GM19240 (cell line): ENCODE results near the gene RETSAT.
A peak's percentile ranks its signal among the peaks of the same experiment; 100 is the strongest.
"Not testable (repeated sequence)": the region's sequence is repeated elsewhere in the genome, so short reads cannot be mapped to it uniquely, and the experiment has no call there.

Source experiments
- DNase-seq: peaks from one replicate; pipeline ENCODE4 v3.0.0; 2011; ENCODE audit warnings: low spot score; ENCODE audit not compliant: insufficient read length

The RETSAT gene

DNA sequence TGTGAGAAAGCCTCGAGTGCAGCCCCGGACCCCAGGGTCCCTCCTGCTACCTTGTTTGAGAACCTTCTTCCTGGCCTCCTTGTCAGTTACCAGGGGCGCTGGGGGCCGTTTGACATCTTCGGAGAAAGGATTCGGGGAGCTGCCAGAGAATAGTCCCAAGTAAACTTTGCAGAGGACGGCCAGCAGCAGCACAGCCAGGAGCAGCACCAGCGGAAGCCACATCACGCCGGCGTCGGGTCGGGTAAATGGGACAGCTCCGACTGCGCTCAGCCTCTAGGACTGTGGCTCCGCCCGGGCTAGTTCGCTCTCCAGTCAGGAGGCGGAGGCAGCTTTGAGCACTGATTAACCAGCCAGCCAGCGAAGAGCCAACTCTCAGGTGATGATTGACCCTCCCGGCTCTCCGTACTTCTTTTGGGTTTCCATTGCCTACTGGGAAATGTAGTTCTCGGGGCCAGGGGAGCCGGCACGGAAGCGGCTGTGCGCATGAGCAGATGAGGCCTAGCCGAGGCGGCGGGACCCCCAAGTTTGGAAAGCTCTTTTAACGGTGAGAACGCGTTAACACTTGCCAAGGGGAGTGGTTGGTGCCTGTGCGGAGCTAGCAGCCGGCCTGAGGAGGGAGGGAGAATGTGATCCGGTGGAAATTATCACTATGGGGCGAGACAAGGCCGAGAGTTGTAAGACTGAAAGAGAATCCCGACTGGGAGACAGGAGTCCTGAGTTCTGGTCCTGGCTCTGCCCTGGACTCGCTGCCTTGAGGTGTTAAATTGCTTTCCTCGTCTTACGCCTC, at the start of gene RETSAT, which contains the start of gene ELMOD3:
TSS of gene RETSAT (minus strand) at position 243 of the 787 bp plus-strand sequence. CDS start at position 222, 21 bp downstream.
TSS of gene ELMOD3 (plus strand) at position 484 of the 787 bp plus-strand sequence. CDS start 2,430 bp downstream, outside the sequence.
- DNase-seq, result peak; percentile 99

DNA sequence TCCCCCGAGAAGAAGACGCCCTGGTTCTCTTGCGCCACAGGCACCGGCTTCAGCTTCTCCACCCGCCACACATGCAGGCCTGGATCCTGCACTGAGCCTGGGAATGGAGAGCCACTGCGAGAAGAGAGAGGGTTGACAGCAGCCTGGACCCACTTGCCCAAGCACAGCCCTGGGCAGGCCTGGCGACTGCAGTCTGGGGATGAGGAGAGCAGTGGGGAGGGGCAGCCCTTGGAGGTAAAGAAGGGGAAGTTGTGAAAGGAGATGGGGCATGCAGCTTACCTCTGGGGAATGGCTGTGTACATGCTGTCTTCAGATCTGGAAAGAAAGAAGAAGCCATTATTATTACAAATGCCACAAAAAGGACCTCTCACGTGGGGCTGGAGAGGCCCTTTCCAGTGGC, 47.5 kb upstream of the RETSAT start:
- DNase-seq, result no peak

DNA sequence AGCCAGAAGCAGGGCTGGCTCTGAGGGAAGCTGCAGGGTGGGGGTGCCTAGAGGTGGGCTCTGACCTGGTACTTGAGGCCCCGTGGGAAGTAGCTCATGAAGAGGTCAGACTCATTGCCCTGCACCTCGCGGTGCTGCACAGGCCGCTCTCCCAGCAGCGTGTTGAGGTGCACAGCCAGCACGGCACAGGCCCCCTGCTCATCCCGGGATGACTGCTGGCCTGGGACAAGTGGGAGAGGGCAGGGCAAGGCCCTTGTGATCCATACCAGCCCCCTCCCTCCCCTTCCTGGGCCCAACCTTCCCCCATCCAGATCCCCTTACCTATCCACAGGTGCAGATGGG, 47.1 kb upstream of the RETSAT start:
- DNase-seq, result no peak

GRCh38 chr2:85400541-85401463, 46.5 kb upstream of the RETSAT start:
- DNase-seq, result no peak

DNA sequence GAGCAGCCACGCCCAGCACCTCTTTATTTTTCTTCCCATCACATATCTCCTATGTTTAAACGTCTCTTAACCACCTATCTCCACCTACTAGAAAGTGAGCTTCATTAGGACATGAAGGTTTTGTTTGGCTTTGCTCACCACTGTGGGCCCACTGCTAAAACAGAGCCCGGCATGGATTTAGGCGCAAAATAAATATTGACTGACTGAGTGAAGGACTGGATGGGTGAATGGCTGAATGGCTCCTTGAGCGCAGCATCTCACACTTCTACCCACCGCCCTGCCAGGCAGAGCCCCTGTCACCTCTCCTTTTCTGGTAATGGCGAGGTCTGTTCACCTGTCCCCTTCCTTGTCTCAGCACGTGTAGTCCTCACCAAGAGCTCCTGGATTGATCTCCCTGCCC, 45.7 kb upstream of the RETSAT start:
- no peak for DNase-seq

- no peak for DNase-seq
Measured at GRCh38 chr2:85399183-85399455, 44.8 kb upstream of the RETSAT start.

DNA sequence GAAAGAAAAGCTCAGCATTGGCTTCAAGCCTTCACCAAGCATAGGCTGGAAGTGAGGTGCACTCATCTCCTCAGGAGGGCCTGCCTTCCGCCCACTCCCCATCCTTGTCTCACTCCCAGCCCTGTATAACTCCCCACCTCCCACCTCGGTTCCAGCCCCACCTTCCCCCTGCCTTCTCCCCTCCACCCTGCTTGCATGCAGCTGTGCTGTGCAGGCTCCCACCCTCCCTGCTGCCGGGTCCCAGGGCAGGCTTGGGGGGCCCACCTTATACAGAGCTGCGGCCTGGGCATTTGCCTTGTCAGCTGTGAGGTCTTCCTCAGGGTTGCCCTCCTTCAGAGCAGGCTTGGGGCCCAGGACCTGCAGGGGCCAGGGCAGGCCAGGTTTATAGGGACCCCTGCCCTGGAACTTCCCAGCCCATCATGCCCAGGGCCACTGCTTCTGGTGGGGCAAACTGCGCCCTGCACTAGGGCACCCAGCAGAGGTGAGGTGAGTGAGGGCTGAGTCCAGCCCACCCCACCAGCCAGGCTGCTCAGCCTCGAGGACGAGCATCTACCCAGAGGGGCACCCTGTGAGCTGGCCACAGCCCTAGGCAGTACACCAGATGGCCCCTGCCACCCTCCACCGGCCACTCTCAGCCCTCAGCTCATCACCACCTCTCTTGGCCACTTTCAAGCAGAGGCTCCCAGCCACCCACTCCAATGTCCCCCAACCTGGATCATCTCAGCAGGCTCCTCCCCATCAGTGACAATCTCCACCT, 44.3 kb upstream of the RETSAT start:
- DNase-seq, result no peak

DNA sequence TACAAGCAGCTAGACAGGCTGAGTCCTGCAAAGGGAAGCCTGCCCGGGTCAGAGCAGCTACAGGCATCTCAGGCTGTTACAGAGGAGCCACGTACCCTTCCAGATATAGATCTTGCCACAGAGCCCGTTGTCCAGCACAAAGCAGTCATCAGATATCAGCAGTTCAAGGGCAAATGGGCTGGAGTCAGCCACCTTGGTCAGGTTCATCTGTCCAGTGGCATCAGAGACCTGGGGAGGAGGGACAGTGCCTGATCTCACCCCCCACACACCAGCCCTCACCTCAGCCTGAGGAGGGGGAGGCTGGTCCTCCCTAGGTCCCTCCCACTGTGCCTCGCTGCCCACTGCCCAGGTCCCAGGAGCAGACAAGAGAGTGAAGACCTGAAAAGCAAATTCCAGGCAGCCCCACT, 43.6 kb upstream of the RETSAT start:
- DNase-seq, result no peak

- DNase-seq, result no peak
Measured at GRCh38 chr2:85396531-85397470, 42.5 kb upstream of the RETSAT start.

DNA sequence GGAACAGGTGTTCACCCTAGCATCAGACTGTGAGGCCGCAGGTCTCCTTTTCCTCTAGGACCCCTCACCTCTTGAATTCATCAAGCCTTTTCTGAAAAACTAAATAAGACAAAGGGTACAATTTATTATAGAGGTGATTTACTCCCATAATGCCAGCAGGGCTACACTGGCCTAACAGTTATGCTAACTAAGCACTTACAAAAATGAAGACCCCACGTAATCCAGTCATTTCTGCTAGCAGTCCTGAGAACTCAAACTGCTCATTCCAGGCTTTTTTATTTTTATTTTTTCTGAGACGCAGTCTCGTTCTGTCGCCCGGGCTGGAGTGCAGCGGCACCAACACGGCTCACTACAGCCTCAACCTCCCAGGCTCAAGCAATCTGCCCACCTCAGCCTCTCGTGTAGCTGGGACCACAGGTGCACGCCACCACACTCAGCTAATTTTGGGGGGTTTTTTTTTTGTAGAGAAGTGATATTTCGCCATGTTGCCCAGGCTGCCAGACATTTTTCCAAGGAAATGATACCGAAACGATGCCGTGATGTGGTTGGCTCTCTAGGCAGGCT, 41.7 kb upstream of the RETSAT start:
- no peak for DNase-seq

DNA sequence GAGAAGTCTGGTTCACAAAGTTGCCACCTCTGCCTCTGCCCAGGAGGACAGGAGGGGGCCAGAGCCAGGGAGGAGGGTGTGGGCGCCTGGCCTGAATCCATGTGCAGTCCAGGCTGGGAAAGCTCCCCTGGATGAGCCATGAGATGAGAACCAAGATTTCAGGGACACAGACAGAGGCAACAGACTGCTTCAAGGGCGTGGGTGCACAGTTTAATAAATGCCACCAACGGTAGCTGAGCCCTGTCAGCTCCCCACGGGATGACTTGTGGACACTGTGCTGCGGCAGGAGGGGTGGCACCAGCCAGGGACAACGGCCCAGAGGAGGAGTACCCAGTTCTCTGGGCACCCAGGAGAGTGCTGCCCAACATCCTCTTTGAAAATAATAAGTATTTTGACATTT, 40.6 kb upstream of the RETSAT start:
- no peak for DNase-seq

DNA sequence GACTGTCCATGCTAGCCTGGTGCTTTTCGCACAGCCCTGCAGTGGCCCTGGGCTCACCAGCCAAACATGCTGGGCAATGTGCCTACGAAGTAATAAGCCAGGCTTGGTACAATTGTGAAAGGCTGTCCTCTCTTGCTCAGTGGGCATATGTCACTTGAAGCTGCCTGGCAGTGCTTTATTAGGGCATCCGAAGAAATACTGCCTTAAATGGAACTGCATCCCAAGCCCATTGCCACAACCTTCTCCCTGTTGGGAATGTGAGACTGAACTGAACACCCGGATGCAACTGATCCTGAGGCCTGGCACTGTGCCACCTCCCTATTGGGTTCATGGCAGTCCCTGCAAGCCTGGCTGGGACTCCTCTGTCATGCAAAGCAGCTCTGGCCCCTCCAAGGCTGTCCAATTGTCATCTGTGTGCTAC, 39.9 kb upstream of the RETSAT start:
- no peak for DNase-seq

- no peak for DNase-seq
Measured at GRCh38 chr2:85393836-85394235, 39.5 kb upstream of the RETSAT start.

- no peak for DNase-seq
Measured at GRCh38 chr2:85390941-85391669, 36.8 kb upstream of the RETSAT start.

GRCh38 chr2:85388878-85389538, 34.7 kb upstream of the RETSAT start:
- DNase-seq, result no peak

GRCh38 chr2:85387754-85388153, 33.4 kb upstream of the RETSAT start:
- no peak for DNase-seq

DNA sequence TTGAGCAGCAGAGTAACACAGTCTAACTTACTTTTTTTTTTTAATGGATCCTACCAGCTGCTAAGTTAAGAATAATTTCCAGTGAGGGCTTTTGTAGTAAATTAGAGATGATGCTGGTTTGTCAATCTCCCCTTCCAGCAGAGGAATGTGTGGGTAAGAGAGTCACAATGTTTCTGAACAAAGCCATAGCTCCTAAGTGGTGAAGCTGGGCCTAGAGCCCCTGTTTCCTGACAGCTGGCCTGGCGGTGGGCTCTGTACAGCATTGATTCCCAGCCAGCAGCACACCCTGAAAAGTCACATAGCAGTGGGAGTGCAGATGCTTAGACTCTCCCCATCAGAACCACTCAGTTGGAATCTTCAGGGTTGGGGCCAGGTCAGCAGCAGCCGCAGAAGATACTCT, 31.4 kb upstream of the RETSAT start:
- DNase-seq, result no peak

DNA sequence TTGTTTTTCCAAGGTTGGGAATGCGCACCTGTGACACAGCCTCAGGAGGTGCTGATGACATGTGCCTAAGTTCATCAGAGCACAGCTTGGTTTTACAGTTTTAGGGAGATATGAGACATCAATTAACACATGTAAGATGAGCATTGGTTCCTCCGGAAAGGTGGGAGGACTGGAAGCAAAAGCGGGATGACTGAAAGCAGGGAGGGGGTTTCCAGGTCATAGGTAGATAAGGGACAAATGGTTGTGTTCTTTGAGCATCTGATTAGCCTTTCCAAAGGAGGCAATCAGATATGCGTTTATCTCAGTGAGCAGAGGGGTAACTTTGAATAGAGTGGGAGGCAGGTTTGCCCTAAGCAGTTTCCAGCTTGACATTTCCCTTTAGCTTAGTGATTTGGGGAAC, 29.5 kb upstream of the RETSAT start:
- no peak for DNase-seq

DNA sequence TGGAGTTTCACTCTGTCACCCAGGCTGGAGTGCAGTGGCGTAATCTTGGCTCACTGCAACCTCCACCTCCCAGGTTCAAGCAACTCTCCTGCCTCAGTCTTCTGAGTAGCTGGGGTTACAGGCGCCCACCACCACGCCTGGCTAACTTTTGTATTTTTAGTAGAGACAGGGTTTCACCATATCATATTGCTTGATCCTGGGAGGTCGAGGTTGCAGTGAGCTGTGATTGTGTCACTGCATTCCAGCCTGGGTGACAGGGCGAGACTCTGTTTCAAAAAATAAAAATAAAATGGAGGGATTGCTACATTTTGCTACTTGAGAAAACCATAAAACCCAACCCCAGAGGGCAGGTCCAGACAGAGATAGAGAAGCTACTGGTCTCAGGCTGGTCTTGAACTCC, 28.8 kb upstream of the RETSAT start:
- not testable (repeated sequence) for DNase-seq
